GM12873 (cell line): Measurements from ENCODE around the gene GTPBP6.

Source experiments
- TF ChIP-seq, protein P1 (sequence below): IDR thresholded peaks from 2 replicates; pipeline ENCODE4 v1.5.1; 2012; ENCODE audit warnings: low read depth, mild to moderate bottlenecking, moderate library complexity, low read length, control low read depth; ENCODE audit not compliant: insufficient read depth; ENCODE audit errors: missing control alignments

The GTPBP6 gene

DNA sequence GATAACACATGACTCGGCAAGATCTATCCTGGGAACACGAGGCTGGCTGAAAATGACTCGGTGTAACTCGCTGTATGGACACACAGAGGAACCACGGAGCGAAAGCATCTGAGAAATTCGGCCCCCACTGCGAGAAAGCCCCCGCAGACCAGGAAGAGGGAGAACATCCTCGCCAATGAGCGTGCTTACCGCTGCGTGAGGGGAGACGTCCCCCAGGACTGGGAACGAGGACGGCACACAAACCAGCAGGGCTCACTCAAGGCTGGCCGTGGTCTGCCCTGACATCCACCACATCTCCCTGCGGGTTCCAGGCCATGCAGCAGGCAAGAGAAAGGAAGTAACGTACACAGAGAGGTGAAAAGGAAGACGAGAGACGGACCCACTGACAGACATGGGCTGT lies 17.6 kb upstream of the GTPBP6 start:
- TF ChIP-seq, protein P1, sequence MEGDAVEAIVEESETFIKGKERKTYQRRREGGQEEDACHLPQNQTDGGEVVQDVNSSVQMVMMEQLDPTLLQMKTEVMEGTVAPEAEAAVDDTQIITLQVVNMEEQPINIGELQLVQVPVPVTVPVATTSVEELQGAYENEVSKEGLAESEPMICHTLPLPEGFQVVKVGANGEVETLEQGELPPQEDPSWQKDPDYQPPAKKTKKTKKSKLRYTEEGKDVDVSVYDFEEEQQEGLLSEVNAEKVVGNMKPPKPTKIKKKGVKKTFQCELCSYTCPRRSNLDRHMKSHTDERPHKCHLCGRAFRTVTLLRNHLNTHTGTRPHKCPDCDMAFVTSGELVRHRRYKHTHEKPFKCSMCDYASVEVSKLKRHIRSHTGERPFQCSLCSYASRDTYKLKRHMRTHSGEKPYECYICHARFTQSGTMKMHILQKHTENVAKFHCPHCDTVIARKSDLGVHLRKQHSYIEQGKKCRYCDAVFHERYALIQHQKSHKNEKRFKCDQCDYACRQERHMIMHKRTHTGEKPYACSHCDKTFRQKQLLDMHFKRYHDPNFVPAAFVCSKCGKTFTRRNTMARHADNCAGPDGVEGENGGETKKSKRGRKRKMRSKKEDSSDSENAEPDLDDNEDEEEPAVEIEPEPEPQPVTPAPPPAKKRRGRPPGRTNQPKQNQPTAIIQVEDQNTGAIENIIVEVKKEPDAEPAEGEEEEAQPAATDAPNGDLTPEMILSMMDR = no peak

- TF ChIP-seq, protein P1 = no peak
Measured at GRCh38 chrX:335758-336155, 17.2 kb upstream of the GTPBP6 start.

DNA sequence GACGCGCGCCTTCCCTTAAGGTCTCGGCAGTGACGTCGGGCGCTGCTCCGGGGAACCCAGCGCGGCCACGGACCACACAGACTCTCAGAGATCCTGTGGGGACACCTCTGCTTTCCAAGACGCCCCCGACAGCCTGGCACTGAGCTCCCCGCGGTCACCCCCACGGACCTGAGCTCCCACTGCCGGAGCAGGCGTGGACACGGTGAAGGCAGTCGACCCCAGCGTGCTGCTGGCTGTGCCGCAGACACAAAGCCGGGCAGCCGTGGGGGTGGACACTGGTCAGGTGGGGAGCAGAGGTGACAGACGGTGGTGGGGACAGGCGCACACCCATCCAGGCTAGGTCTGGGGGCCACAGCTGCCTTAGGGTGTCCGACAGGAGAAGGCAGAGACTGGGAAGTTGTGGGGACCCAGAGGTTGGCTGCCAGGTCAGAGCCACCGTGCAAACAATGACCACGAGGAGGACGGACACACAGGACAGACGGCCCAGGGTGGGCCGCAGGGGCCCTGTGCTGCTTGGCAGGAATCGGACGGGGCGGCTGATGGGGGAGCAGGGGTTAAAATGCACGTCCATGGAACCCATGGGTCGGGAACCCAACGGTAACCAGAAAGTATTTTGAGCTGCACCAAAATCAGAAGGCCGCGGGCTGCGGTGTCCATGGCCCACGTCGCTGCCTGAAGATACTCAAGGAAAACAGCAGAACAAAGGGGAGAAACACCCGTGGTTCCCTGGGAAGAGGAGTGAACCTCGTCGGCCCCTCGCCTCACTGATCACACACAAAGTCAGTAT lies 16.6 kb upstream of the GTPBP6 start:
- TF ChIP-seq, protein P1 = no peak

- TF ChIP-seq, protein P1 = no peak
Measured at GRCh38 chrX:334331-334891, 15.8 kb upstream of the GTPBP6 start.

GRCh38 chrX:333611-334311 lies 15.2 kb upstream of the GTPBP6 start:
- TF ChIP-seq, protein P1 = no peak

DNA sequence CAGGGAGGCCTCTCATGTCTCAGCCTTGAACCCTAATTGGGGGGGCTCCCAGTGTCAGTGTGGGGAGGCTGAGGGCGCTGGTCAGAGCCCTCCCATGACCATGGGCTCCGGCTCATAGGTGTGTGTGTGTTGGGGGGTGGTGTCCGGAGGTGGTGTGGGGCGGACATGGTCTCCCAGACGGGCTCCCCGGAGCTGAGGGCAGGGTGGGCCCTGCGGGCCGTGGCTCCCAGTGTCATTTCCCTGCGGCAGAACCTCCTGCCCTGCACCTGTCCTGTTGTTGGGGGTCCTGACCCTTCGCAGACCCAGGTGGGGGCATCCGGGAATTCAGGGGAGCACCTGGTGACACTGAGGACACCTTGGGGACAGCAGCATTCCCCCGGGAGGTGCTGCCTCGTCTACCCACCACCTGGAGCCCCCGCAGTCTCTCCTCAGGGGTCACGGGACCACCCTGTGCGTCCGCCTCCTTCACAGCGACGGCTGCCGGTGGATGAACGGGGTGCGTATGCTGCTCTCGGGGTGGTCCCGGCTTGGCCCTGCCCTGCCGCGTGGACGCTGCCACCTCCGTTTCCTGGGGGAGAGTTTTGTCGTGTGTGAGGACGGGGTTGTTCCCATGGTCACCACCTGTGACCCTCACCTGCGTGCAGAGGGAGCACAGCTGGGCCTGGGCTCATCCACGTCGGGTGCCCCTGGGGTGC lies 14.5 kb upstream of the GTPBP6 start:
- TF ChIP-seq, protein P1 = no peak

GRCh38 chrX:332496-332860 lies 13.9 kb upstream of the GTPBP6 start:
- TF ChIP-seq, protein P1 = no peak
